ENCODE measurements around the gene MOV10L1.

Gene MOV10L1

GRCh38 chr22:50173311-50173982 lies 83.6 kb downstream of the MOV10L1 start:
- no peak for DNase-seq (ENCODE audit: low read depth in 2 of 3, low spot score in 1 of 3)

DNA sequence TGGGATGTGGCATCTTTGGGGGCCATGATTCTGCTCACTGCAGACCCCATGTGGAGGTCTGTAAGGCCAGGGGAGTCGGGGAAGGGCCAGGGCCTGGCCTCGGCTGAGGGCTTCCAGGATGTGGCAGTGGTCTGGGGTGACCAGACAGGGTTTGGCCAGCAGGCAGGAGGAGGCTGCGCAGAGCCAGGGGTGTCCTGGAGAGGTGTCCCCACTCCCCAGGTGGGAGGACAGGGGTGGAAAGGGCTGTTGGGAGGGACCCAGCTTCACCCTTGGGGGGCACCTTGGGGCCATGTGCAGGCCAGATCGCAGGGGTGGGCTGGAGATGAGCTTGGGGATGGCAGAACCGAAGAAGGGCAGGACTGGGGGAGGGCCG lies 84.2 kb downstream of the MOV10L1 start:
- DNase-seq (ENCODE audit: low read depth in 2 of 3, low spot score in 1 of 3) = no peak

DNA sequence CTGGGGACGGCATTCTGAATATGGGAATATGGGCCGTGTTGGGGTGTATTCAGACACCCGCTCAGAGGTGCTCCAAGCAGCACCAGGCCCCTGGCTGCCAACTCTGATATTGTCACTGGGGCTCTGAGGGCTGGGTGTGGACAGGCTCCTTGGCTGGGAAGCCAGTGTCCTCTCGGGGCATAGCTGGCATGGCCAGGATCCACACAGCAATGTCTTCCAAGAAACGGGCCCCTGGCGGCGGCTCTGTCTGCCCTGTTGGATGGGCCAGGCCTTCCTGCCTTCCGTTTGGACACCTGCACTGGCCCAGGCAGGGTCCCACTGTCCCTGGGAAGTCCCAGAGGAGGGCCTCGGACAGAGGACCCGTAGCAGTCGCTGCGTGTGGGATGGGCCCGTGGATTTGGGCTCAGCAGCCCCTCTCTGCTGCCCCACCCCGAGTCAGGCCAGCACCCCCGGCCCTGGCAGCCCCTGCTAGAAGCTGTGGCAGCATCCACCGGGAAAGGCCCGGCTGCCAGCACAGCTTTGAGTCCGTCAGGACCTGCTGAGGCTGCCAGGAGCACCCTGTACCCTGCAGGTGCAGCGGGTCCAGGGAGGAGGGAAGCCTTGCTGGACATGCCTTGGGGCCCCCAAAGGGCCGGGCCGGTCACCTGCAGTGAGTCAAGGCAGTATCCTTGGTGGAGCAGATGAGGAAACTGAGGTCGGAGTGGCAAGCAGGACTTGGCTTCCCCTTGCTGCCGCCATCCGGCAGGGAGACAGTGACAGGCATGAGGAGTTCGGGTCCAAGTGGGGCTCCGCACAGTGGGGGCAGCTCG lies 84.8 kb downstream of the MOV10L1 start:
- DNase-seq (ENCODE audit: low read depth in 2 of 3, low spot score in 1 of 3) = no peak

DNA sequence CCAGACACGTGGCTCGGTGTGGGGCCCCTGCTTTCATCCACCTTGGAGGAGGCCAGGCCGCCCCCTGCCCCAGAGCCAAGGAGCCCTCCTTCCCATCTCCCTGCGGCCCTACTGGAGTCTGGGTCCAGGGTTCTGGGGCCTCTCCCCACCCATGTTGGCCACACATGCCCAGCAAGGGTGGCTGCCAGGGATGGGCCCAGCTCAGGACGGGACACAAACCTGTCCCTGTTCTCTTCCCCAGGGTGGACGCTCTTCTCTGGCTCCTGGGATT lies 85.3 kb downstream of the MOV10L1 start:
- DNase-seq (ENCODE audit: low read depth in 2 of 3, low spot score in 1 of 3) = no peak

GRCh38 chr22:50175921-50176849 lies 86.4 kb downstream of the MOV10L1 start:
- DNase-seq (ENCODE audit: low read depth in 2 of 3, low spot score in 1 of 3) = no peak

- DNase-seq (ENCODE audit: low read depth in 2 of 3, low spot score in 1 of 3) = no peak
Observed at GRCh38 chr22:50176850-50177536, 87.2 kb downstream of the MOV10L1 start.

- DNase-seq (ENCODE audit: low read depth in 2 of 3, low spot score in 1 of 3) = no peak
Observed at GRCh38 chr22:50177537-50178470, 88.0 kb downstream of the MOV10L1 start.

DNA sequence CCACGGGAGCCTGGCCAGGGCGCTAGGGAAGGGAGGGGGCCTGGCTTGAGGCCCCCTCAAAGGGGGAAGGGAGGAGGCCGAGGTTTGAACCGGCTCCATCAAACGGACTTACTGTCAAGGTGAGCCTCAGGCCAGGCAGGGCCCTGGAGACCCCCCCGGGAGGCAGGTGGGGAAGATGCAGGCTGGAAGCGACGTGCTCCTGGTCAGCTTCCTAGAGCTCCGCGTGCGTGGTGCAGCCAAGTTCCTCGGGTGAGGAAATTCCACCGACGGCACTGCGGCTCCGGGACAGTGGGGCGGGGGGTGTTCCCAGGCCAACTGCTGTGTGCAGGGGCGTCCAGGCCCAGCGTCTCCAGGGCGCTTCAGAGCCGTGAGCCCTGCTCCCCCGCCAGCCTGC lies 88.7 kb downstream of the MOV10L1 start:
- DNase-seq (ENCODE audit: low read depth in 2 of 3, low spot score in 1 of 3) = no peak

GRCh38 chr22:50178871-50179869 lies 89.4 kb downstream of the MOV10L1 start:
- no peak for DNase-seq (ENCODE audit: low read depth in 2 of 3, low spot score in 1 of 3)

DNA sequence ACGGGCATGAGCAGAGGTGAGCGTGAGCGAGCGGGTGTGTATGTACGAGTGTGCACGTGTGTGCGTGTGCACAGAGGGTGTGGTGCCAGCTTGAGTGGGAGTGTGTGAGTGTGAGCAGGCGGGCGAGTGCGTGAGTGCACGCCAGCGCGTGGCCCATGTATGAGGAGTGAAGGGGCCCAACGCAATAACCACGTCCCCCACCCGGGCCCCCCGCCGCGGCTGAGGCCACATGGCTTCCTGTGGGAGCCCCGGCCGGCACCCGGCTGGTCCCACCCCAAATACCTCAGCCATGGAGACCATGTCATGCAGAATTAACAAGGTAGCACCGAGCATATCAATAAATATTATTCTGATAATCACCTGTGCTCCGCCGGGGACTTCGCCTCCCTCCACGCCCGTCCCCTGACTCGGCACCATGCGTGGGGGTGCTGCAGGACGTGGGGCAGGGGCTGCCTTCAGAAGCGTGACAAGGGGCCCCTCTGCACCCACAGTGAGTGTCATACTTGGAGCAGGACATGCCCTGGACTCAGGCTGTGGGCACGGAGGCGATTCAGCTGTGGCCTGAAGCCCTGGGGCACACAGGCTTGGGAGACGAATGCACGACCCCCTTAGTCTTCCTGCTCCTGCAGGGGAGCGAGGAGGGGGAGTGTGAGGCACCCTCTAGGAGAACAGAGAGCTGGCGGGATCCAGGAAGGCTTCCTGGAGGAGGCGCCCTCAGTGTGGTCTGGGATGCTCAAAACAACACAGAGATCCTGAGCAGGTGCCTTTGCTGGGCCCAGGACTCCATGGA lies 90.3 kb downstream of the MOV10L1 start:
- no peak for DNase-seq (ENCODE audit: low read depth in 2 of 3, low spot score in 1 of 3)

DNA sequence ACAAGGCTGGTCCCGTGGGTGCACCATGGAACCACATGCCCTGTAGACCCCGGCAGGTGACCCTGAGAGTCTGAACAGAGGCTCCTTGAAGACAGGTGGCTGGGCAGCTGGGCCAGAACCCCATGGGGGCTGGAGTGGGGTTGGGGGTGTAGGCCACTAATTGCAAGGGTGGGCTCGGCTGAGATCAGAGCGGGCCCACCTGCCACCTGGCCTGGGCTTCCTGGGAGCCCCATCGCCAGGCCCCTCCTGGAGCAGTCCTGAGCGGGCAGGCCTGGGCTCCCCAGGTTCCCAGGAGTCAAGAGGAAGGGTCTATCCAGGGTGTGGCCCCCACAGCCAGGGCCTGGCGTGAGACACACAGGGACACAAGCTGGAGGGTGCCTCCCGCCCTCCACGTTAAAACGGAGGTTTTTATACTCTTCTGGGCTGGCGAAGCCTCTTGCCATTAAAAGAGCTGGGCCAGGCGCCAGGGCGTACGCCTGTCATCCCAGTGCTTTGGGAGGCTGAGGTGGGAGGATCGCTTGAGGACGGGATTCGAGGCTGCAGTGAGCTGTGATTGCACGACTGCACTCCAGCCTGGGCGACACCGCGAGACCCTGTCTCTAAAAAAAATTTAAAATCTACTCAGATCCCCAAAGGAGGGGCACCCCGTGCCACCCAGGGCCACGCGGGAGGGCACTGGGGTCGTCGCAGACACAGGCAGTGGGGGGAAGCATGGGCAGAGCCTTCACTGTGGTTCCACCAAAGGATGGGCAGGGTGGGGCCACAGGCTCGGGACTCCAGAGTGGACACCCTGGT lies 91.1 kb downstream of the MOV10L1 start:
- no peak for DNase-seq (ENCODE audit: low read depth in 2 of 3, low spot score in 1 of 3)

DNA sequence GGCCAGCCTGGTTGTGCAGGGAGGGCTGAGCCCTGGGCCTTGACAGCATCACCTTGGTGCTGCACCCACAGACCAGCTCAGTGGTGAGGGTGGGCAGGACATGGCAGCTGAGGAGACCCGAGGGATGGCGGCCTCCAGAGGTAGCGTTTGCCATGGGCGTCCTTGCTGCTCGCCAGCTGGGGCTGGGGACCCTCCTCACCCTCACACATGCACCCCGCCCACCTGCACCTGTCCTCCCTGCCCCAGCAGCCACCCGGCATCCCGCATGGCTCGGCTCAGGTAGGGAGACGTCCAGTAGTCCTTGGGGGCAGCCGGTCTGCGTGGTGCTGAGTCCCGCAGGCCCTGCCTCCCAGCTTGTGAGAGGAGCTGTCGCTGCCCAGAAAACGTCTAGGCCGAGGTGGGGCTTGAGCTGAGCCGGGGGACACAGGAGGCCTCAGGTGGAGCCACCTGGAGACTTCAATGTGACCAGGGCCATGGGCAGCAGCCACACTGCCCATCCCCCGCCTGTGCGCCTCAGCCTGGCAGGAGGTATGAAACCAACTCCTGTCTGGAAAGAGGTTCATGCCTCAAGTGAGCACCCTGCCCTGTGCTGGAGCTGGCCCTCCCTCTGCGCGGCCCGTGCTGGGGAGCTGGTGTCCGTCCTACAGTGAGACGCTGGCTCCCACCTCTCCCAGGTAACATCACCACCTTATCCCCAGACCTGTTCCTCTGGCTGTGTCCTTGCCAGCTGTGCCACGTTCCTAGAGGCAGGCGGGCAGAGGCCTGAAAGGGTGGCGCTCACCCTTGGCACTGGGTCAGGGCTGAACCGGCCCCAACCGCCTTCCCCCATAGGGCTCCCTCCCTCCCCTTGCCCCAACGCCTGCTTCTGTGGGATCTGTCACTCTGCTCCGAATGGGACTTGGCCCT lies 92.6 kb downstream of the MOV10L1 start:
- no peak for DNase-seq (ENCODE audit: low read depth in 2 of 3, low spot score in 1 of 3)

GRCh38 chr22:50183141-50183971 lies 93.5 kb downstream of the MOV10L1 start:
- no peak for DNase-seq (ENCODE audit: low read depth in 2 of 3, low spot score in 1 of 3)

DNA sequence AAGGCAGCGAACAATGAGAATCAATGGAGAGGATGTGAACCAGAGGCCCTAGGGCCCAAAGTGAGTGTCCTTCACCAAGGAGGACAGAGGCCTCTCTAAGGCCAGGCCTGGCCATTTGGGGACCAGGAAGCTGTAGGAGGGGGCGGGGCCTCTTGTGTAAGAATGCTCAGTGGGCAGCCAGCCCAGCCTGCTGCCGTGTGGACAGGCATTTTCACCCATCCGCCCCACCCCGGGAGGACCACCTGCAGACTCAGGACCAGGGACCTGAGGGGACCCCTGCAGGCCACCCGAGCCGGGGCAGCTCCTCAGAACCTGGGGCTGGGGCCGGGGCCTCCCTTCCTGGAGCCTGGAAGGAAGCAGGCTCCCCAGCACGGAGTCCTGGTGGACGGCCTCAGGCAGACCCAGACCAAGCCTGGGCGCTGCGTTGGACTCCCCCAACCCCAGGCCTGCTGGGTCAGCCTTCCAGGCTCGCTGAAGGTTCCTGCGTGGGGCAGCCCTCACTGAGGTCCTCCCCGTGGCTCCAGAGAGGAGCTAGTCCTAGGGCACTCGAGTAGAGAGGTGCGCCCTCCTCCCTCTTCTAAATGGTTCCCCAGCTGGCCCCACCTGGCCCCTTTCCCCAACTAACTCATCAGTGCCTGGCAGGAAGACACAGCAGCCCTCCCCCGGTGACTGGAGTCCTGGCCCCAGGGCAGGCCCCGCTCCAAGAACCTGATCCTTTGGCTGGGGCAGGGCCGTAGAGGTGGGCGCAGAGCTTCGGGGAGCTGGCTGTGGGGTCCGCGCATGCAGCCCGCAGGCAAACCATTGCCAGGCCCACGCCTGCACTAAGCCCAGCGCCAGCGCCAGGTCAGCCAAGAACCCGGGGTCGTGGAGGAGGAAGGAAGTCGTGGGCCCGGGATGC lies 94.4 kb downstream of the MOV10L1 start:
- DNase-seq (ENCODE audit: low read depth in 2 of 3, low spot score in 1 of 3) = no peak
